NCI-H1417 (cell line): ENCODE results near the gene ADNP.

Source experiments
- DNase-seq, 3 experiments: peaks; one replicate each; lab custom pipeline; 2025; lab: John Stamatoyannopoulos, UW

ADNP gene

GRCh38 chr20:50848846-50849673, 82.2 kb downstream of the ADNP start:
- DNase-seq = peak in 2 of 3 experiments; percentile 39 to 68

GRCh38 chr20:50848341-50848808, 82.9 kb downstream of the ADNP start:
- DNase-seq = no peak

GRCh38 chr20:50845566-50846215, 85.5 kb downstream of the ADNP start:
- no peak for DNase-seq

- DNase-seq = no peak
These were observed 86.7 kb downstream of the ADNP start for GRCh38 chr20:50844430-50845100.

GRCh38 chr20:50843331-50844276, 87.6 kb downstream of the ADNP start:
- DNase-seq = no peak

GRCh38 chr20:50842821-50843220, 88.4 kb downstream of the ADNP start:
- DNase-seq = no peak
